ENCODE data around the gene AKAP12.

GRCh38 chr6:151257985-151258445 lies 18.2 kb downstream of the AKAP12 start:
- TF ChIP-seq EZH2 (IDR thresholded peaks at IDR 0.05) (no peak), POLR2AphosphoS5 (IDR thresholded peaks at IDR 0.05; ENCODE audit: borderline replicate concordance, low read depth, low read length) (no peak)

Data from SK-N-MC (cell line).